GM12878 (cell line): ENCODE measurements around the gene BBS5. TPM values are rescaled to one million over a fixed set of nuclear protein-coding genes. Genes with fewer than 3 reads are reported as not detected.

Experiments
- ATAC-seq: fragments of 200-7000 bp; cut with Tn5 transposase; 3 replicates; pipeline ENCODE4 v1.9.1; 2020; ENCODE audit warnings: mild to moderate bottlenecking, moderate library complexity
- BruUV-seq: library from RNA; stranded (reverse); fragments of 400-500 nt; replicated peaks from 2 replicates; lab custom pipeline; 2021; lab: Mats Ljungman, UMichigan
- CTCF ChIA-PET: fragments of 300-600 bp; sonication (Branson Sonifier 250); formaldehyde crosslinking; extraction: SDS; loops from one replicate; lab custom pipeline; 2021; ENCODE audit warnings: inconsistent platforms; lab: Yijun Ruan, JAX
- POLR2A ChIA-PET: fragments of 350-600 bp; formaldehyde crosslinking; extraction: SDS; loops from one replicate; lab custom pipeline; 2021; ENCODE audit warnings: inconsistent platforms; lab: Charles Lee
- RAD21 ChIA-PET: fragments of 300-600 bp; sonication (Branson Sonifier 250); formaldehyde crosslinking; loops from one replicate; lab custom pipeline; 2023; ENCODE audit warnings: antibody characterized with exemption; ENCODE audit not compliant: unreplicated experiment; lab: Charles Lee
- SMC1A ChIA-PET: fragments of 300-600 bp; sonication (Branson Sonifier 250); formaldehyde crosslinking; loops from one replicate; lab custom pipeline; 2023; ENCODE audit not compliant: unreplicated experiment, uncharacterized antibody; lab: Charles Lee
- DNase-seq: peaks from one replicate; pipeline ENCODE4 v3.0.0-alpha.2; 2011; ENCODE audit warnings: low read depth, low spot score
- FAIRE-seq: peaks from 3 replicates; lab custom pipeline; 2011; peaks lifted over from hg19 to GRCh38; lab: Jason Lieb, UNC
- H2AFZ ChIP-seq: 2 replicates; pipeline ENCODE4 v1.6.0; 2011; ENCODE audit warnings: low read depth, low read length, control low read depth; ENCODE audit not compliant: control insufficient read depth
- H3K27ac ChIP-seq: 2 replicates; pipeline ENCODE4 v1.5.1; 2011; ENCODE audit warnings: control low read depth; ENCODE audit not compliant: control insufficient read depth, insufficient read depth
- H3K27me3 ChIP-seq, 2 experiments: replicated peaks in 1 of 2; 2 replicates each; pipeline versions ENCODE4 v1.6.0 to v1.6.1; 2011; ENCODE audit warnings: low read length in 1 of 2; ENCODE audit not compliant: control insufficient read depth in 2 of 2, insufficient read depth in 2 of 2
- H3K36me3 ChIP-seq, 2 experiments: 2 replicates each; pipeline ENCODE4 v1.5.1; 2011; ENCODE audit warnings: low read length in 1 of 2; ENCODE audit not compliant: control insufficient read depth in 2 of 2, insufficient read depth in 2 of 2
- H3K4me1 ChIP-seq: 2 replicates; pipeline ENCODE4 v1.6.1; 2011; ENCODE audit warnings: mild to moderate bottlenecking, low read length, moderate library complexity, mixed read lengths; ENCODE audit not compliant: control insufficient read depth, insufficient read depth
- H3K4me2 ChIP-seq: 2 replicates; pipeline ENCODE4 v1.6.0; 2011; ENCODE audit warnings: control low read depth; ENCODE audit not compliant: control insufficient read depth, insufficient read depth
- H3K4me3 ChIP-seq: fragments of 200-600 bp; sonication (generic); 2 replicates; pipeline ENCODE4 v1.5.1; 2016
- H3K79me2 ChIP-seq: 2 replicates; pipeline ENCODE4 v1.6.0; 2011; ENCODE audit warnings: low read length; ENCODE audit not compliant: control insufficient read depth, insufficient read depth
- H3K9ac ChIP-seq: 2 replicates; pipeline ENCODE4 v1.8.0; 2011; ENCODE audit warnings: low read length, control low read depth, mixed read lengths; ENCODE audit not compliant: control insufficient read depth, insufficient read depth
- H3K9me3 ChIP-seq: replicated peaks from 3 replicates; pipeline ENCODE4 v1.5.1; 2011; ENCODE audit warnings: mild to moderate bottlenecking, low read length; ENCODE audit not compliant: control insufficient read depth, insufficient read depth
- H4K20me1 ChIP-seq: 2 replicates; pipeline ENCODE4 v1.6.0; 2011; ENCODE audit not compliant: control insufficient read depth, insufficient read depth
- ATF3 ChIP-seq: IDR thresholded peaks from 2 replicates; pipeline ENCODE4 v1.6.1; 2011; ENCODE audit warnings: low read depth, mild to moderate bottlenecking, low read length, moderate library complexity, borderline replicate concordance; ENCODE audit errors: extremely low read depth
- CBX5 ChIP-seq: sonication (generic); IDR thresholded peaks from 2 replicates; pipeline ENCODE4 v1.6.1; 2016; ENCODE audit warnings: low read depth, moderate library complexity, mild to moderate bottlenecking, inconsistent platforms
- DPF2 ChIP-seq: fragments of 450-650 bp; IDR thresholded peaks from 2 replicates; pipeline ENCODE4 v1.6.1; 2017; ENCODE audit warnings: mild to moderate bottlenecking
- EP300 ChIP-seq, 2 experiments: fragments of 150-350 bp in 1 of 2; IDR thresholded peaks; 2 replicates each; pipeline ENCODE4 v1.6.1; 2011 to 2012; ENCODE audit warnings: low read depth in 2 of 2, low read length in 2 of 2, borderline replicate concordance in 1 of 2, improper control_type of control experiment in 1 of 2, inconsistent platforms in 1 of 2; ENCODE audit not compliant: control insufficient read depth in 1 of 2
- PAX5 ChIP-seq: IDR thresholded peaks from 2 replicates; pipeline ENCODE4 v1.6.1; 2011; ENCODE audit warnings: low read depth, low read length, borderline replicate concordance
- PKNOX1 ChIP-seq: fragments of 450-650 bp; IDR thresholded peaks from 2 replicates; pipeline ENCODE4 v1.6.1; 2016; ENCODE audit warnings: mild to moderate bottlenecking
- RB1 ChIP-seq: fragments of 450-650 bp; formaldehyde crosslinking; IDR thresholded peaks from 2 replicates; pipeline ENCODE4 v1.6.1; 2017; ENCODE audit warnings: mild to moderate bottlenecking, borderline replicate concordance
- ZBTB4 ChIP-seq: fragments of 450-650 bp; formaldehyde crosslinking; IDR thresholded peaks from 2 replicates; pipeline ENCODE4 v1.4.0; 2022; ENCODE audit warnings: mild to moderate bottlenecking, moderate library complexity
- WGBS: methylation state at CpG from one replicate; pipeline ENCODE4 v1.1.6; 2016; ENCODE audit warnings: low lambda C conversion rate; ENCODE audit not compliant: insufficient replicate concordance, insufficient coverage; ENCODE audit errors: missing lambda C conversion rate; 5-methylcytosine and 5-hydroxymethylcytosine counted together
- in situ Hi-C: fragments of 300-500 bp; cut with MboI; formaldehyde crosslinking; loops from 9 replicates; pipeline ENCODE4 v1.14.3; 2018; ENCODE audit warnings: mixed read lengths
- intact Hi-C: fragments of 100-400 bp; cut with micrococcal nuclease; formaldehyde crosslinking; loops from one replicate; pipeline ENCODE4 v1.14.2; 2022; ENCODE audit not compliant: unreplicated experiment
- polyA plus RNA-seq, 11 experiments: library from polyadenylated mRNA; depleted of rRNA in 4 of 11; unstranded in 6 of 11; stranded (reverse) in 5 of 11; fragments of >200 nt; fragmentation: Nextera tagmentation in 4 of 11; fragmentation: Illumina TruSeq in 1 of 11; extraction: Ambion mirVana in 4 of 11; extraction: Trizol in 1 of 11; gene quantifications; 1 replicate in 1 of 11; 2 replicates in 10 of 11; pipeline versions ENCODE4 v1.2.1 to v1.2.3, GENCODE V29; 2011 to 2016; ENCODE audit warnings: inconsistent platforms in 2 of 11, missing spikeins in 2 of 11, low read depth in 1 of 11
- total RNA-seq, 4 experiments: library from RNA; depleted of rRNA in 3 of 4; stranded (reverse); fragments of >200 nt in 3 of 4; fragmentation: Illumina TruSeq in 1 of 4; extraction: Trizol in 1 of 4; gene quantifications; 2 replicates each; pipeline versions ENCODE4 v1.2.1 to v1.2.3, GENCODE V29; 2013 to 2021

Gene BBS5
- total and polyA plus RNA-seq, 10 of the 15 experiments (the other 5 are each of a cell fraction or from before 2014, with no cell fraction given): 0.56 to 3.4 (median 1.6) TPM

- Histone ChIP-seq H3K79me2 (no peaks in the 10 kb centered on the region), H3K4me2 (no peak overlapping the region), H3K4me3 (no peak overlapping the region), H4K20me1 (no peaks in the 10 kb centered on the region), H3K36me3 (peaks cover 0 to 7% of the 10 kb centered on the region in 2 experiments; a peak in 3 of 4 replicates), H3K4me1 (no peaks in the 10 kb centered on the region), H3K27ac (no peak overlapping the region), H2AFZ (no peak overlapping the region), H3K27me3 (no peaks in the 10 kb centered on the region), H3K9ac (no peak overlapping the region), H3K9me3 (no peaks in the 10 kb centered on the region)
- intact Hi-C loops (no loop called here), in situ Hi-C loops (no loop called here)
- FAIRE-seq (no peak), DNase-seq (no peak), ATAC-seq (no peak)
- ChIA-PET SMC1A (no interaction called here), POLR2A (no interaction called here), CTCF (interaction anchor here (1.3 kb wide), 1 partner anchor 12 kb away, joined by 5 read pairs; no protein-coding TSS in a partner anchor), RAD21 (no interaction called here)
- WGBS: 100% methylated on average over 2 of the region's 2 CpGs
- TF ChIP-seq DPF2 (no peak), PAX5 (no peak), PKNOX1 (no peak), RB1 (no peak), ZBTB4 (CRISPR knock-in tag) (no peak), ATF3 (no peak), EP300 (IDR thresholded peaks at IDR 0.05; ENCODE audit: borderline replicate concordance in 1 of 2, control insufficient read depth in 1 of 2, low read depth in 2 of 2, low read length in 2 of 2) (no peak), CBX5 (no peak)
- BruUV-seq: no TSS peak
These were observed 60.9 kb downstream of the BBS5 start for GRCh38 chr2:169540146-169540545.
